Activated T-helper 17 cell treated with anti-CD3 and anti-CD28 coated beads, Interleukin-2, amount 50 U/mL, for 72 hours (primary cell): Measurements from ENCODE around the gene PSME3. TPM values are rescaled to one million over a fixed set of nuclear protein-coding genes. Genes with fewer than 3 reads are reported as not detected.
"Not testable (repeated sequence)": the region's sequence is repeated elsewhere in the genome, so short reads cannot be mapped to it uniquely, and the experiment has no call there.

Experiments used
- ATAC-seq: fragments of 150-1000 bp; cut with Tn5 transposase; replicated peaks from 2 replicates; pipeline ENCODE4 v1.10.0; 2021; ENCODE audit warnings: mild to moderate bottlenecking, moderate library complexity
- H3K27ac Mint-ChIP-seq: one replicate; pipeline ENCODE4 v1.8.0; 2022; ENCODE audit warnings: mixed read lengths
- H3K27me3 Mint-ChIP-seq: one replicate; pipeline ENCODE4 v1.8.0; 2022; ENCODE audit warnings: mixed read lengths
- H3K36me3 Mint-ChIP-seq: one replicate; pipeline ENCODE4 v1.8.0; 2022; ENCODE audit warnings: low read depth, mild to moderate bottlenecking, mixed read lengths
- H3K4me1 Mint-ChIP-seq: one replicate; pipeline ENCODE4 v1.8.0; 2022; ENCODE audit warnings: mixed read lengths
- H3K4me3 Mint-ChIP-seq: one replicate; pipeline ENCODE4 v1.8.0; 2022; ENCODE audit warnings: mild to moderate bottlenecking, mixed read lengths
- H3K9me3 Mint-ChIP-seq: one replicate; pipeline ENCODE4 v1.8.0; 2022; ENCODE audit warnings: mixed read lengths
- total RNA-seq, 2 donors: library from RNA; stranded (reverse); gene quantifications; one replicate each; pipeline ENCODE4 v1.2.3, GENCODE V29; 2022

PSME3 gene
- total RNA-seq, 2 donors from 2014 or later = 56.5 to 159 TPM

DNA sequence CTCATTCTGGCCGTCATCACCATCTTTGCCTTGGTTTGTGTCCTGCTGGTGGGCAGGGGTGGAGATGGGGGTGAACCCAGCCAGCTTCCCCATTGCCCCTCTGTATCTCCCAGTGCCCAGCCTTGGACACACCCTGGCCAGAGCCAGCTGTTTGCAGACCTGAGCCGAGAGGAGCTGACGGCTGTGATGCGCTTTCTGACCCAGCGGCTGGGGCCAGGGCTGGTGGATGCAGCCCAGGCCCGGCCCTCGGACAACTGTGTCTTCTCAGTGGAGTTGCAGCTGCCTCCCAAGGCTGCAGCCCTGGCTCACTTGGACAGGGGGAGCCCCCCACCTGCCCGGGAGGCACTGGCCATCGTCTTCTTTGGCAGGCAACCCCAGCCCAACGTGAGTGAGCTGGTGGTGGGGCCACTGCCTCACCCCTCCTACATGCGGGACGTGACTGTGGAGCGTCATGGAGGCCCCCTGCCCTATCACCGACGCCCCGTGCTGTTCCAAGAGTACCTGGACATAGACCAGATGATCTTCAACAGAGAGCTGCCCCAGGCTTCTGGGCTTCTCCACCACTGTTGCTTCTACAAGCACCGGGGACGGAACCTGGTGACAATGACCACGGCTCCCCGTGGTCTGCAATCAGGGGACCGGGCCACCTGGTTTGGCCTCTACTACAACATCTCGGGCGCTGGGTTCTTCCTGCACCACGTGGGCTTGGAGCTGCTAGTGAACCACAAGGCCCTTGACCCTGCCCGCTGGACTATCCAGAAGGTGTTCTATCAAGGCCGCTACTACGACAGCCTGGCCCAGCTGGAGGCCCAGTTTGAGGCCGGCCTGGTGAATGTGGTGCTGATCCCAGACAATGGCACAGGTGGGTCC lies 18.4 kb downstream of the PSME3 start:
- not testable (repeated sequence) for H3K9me3 Mint-ChIP-seq, H3K4me1 Mint-ChIP-seq, ATAC-seq, H3K36me3 Mint-ChIP-seq, H3K27ac Mint-ChIP-seq, H3K4me3 Mint-ChIP-seq
- peaks cover 17% of the 10 kb centered on the region for H3K27me3 Mint-ChIP-seq

DNA sequence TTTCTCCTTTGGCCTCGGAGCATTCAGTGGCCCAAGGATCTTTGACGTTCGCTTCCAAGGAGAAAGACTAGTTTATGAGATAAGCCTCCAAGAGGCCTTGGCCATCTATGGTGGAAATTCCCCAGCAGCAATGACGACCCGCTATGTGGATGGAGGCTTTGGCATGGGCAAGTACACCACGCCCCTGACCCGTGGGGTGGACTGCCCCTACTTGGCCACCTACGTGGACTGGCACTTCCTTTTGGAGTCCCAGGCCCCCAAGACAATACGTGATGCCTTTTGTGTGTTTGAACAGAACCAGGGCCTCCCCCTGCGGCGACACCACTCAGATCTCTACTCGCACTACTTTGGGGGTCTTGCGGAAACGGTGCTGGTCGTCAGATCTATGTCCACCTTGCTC lies 19.2 kb downstream of the PSME3 start:
- no peak for ATAC-seq
- Mint-ChIP-seq H3K4me1 (no peaks in the 10 kb centered on the region), H3K27me3 (peaks cover 17% of the 10 kb centered on the region), H3K4me3 (no peak overlapping the region), H3K9me3 (no peaks in the 10 kb centered on the region), H3K27ac (no peak overlapping the region), H3K36me3 (no peaks in the 10 kb centered on the region)

DNA sequence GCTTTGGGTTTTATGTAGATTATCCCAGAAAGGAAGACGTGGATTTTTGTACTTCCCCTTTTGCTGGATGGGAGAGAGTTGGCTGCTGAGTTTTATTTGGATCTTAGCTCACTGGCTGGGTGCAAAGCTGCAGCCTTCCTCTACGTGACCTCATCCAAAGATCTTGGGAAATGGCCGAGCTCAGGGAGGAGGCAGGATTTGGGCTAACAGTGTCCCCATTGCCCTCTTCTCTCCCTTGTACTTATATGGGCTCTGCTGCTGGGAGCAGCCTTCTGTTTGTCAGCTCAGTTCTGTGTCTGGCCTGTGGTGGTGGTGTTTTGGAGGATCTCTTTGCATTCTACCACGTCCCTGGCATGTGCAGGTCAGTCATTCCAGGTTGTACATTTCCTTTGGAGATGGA lies 19.8 kb downstream of the PSME3 start:
- no peak for ATAC-seq
- H3K4me1 Mint-ChIP-seq = no peaks in the 10 kb centered on the region
- peaks cover 17% of the 10 kb centered on the region for H3K27me3 Mint-ChIP-seq
- H3K4me3 Mint-ChIP-seq = no peak overlapping the region
- H3K9me3 Mint-ChIP-seq = no peaks in the 10 kb centered on the region
- no peak overlapping the region for H3K27ac Mint-ChIP-seq
- no peaks in the 10 kb centered on the region for H3K36me3 Mint-ChIP-seq

DNA sequence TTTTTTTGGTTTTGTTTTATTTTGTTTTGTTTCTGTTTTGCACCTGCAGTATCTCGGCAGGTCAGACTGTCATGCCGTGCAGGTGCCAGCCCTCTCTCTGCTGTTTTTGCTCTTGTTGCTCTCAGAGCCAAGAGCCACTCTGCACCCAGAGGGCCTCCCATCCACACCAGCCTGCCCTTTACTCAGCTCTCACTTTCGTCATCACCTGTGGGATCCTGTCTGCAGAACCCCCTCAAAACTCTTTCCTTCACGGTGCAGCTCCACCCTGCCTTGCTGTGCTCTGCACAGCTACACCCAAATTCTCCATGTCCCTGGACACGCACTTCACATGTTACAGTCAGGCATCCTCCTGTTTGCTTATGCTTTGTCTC lies 20.4 kb downstream of the PSME3 start:
- no peak overlapping the region for H3K27ac Mint-ChIP-seq
- no peak overlapping the region for H3K4me3 Mint-ChIP-seq
- H3K36me3 Mint-ChIP-seq = no peaks in the 10 kb centered on the region
- peaks cover 17% of the 10 kb centered on the region for H3K27me3 Mint-ChIP-seq
- H3K9me3 Mint-ChIP-seq = no peaks in the 10 kb centered on the region
- ATAC-seq = no peak
- H3K4me1 Mint-ChIP-seq = no peaks in the 10 kb centered on the region

DNA sequence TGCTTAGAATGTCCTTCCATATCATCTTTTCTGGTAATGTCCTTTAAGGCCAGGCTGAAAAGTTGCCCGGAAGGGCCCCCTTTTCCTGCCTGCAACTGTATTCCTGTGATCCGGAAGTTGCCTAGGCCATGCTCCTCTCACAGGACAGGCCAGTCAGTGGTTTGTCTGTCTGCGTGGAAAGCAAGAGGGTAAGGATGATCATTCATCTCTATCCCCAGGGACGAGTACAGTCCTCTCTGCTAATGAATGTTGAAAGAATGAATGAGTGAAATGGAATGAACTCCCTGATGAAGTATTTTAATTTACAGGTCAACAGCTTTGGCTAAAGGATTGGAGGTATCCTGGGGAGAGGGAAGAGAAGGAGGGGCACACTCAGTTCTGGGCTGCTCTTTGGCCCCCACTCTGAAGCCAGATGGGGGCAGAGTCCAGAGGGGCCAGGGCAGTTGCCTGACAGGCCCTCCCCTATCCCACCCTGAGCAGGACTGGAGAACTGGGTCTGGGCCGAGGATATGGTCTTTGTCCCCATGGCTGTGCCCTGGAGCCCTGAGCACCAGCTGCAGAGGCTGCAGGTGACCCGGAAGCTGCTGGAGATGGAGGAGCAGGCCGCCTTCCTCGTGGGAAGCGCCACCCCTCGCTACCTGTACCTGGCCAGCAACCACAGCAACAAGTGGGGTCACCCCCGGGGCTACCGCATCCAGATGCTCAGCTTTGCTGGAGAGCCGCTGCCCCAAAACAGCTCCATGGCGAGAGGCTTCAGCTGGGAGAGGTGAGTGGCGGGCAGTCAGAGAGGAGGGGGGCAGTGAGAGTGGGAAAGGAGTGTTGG lies 21.0 kb downstream of the PSME3 start:
- Mint-ChIP-seq H3K27me3 (peaks cover 17% of the 10 kb centered on the region), H3K4me3 (no peak overlapping the region), H3K9me3 (no peaks in the 10 kb centered on the region), H3K4me1 (no peaks in the 10 kb centered on the region), H3K36me3 (no peaks in the 10 kb centered on the region), H3K27ac (no peak overlapping the region)
- no peak for ATAC-seq

DNA sequence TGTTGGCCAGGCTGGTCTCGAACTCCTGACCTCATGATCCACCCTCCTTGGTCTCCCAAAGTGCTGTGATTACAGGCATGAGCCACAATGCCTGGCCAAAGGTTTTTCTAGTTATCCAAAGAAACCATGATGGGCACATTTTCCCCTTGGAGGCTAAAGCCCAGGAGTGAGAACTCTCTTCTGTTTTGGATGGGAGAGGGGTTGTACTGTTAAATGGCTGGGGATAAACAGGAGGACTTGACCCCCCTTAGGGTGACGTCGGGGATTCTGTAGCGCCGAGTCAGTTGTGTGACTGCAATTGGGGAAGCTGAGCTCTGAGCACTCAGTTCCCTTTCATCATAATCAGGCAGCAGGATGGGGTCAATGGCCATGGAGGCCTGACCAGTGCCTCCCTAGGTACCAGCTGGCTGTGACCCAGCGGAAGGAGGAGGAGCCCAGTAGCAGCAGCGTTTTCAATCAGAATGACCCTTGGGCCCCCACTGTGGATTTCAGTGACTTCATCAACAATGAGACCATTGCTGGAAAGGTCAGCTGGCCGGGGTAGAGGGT lies 21.9 kb downstream of the PSME3 start:
- H3K9me3 Mint-ChIP-seq = no peaks in the 10 kb centered on the region
- no peak overlapping the region for H3K4me3 Mint-ChIP-seq
- H3K36me3 Mint-ChIP-seq = no peaks in the 10 kb centered on the region
- peaks cover 15% of the 10 kb centered on the region for H3K27me3 Mint-ChIP-seq
- ATAC-seq = no peak
- no peak overlapping the region for H3K27ac Mint-ChIP-seq
- H3K4me1 Mint-ChIP-seq = no peaks in the 10 kb centered on the region

DNA sequence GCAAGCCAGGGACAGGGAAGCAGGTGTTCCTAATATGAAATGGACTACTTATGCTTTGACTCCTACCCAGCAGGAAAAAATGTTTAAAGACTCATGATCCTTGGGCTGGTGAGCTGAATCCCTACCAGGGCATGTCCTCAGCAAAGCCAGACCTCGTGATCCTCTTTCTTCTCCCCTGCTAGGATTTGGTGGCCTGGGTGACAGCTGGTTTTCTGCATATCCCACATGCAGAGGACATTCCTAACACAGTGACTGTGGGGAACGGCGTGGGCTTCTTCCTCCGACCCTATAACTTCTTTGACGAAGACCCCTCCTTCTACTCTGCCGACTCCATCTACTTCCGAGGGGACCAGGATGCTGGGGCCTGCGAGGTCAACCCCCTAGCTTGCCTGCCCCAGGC lies 22.9 kb downstream of the PSME3 start:
- not testable (repeated sequence) for H3K27ac Mint-ChIP-seq, H3K9me3 Mint-ChIP-seq, H3K4me3 Mint-ChIP-seq, H3K4me1 Mint-ChIP-seq, H3K36me3 Mint-ChIP-seq, ATAC-seq
- peaks cover 14% of the 10 kb centered on the region for H3K27me3 Mint-ChIP-seq

DNA sequence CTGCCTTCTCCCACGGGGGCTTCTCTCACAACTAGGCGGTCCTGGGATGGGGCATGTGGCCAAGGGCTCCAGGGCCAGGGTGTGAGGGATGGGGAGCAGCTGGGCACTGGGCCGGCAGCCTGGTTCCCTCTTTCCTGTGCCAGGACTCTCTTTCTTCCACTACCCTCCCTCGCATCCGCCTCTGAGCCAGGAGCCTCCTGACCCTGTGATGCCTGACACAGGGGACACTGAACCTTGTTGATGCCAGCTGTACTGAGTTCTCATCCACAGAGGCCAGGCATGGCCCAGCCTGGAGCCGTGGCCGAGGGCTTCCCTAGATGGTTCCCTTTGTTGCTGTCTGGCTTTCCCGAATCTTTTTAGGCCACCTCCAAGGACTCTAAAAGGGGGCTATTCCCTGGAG lies 23.3 kb downstream of the PSME3 start:
- ATAC-seq = not testable (repeated sequence)

DNA sequence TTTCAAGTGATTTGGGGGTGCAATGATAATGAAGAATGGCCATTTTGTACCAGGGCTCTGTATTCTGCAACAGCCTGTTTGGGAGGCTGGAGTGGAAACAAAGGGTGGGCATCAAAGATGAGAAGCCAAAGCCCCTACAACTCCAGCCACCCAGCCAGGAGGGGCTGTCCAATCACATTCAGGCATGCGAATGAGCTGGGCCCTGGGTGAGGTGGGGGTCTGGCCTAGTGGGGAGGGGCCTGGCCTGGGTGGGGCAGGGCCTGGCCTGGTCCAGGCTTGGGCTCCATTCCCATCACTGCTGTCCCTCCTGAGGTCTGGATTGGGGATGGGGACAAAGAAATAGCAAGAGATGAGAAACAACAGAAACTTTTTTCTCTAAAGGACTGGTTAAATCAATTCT lies 24.2 kb downstream of the PSME3 start:
- Mint-ChIP-seq H3K4me1 (no peaks in the 10 kb centered on the region), H3K27me3 (peaks cover 14% of the 10 kb centered on the region), H3K9me3 (no peaks in the 10 kb centered on the region), H3K27ac (no peak overlapping the region), H3K36me3 (no peaks in the 10 kb centered on the region), H3K4me3 (no peak overlapping the region)
- ATAC-seq = no peak

More for the DNA sequence above, 23.3 kb downstream of the PSME3 start:
- H3K27me3 Mint-ChIP-seq = peaks cover 14% of the 10 kb centered on the region
- H3K27ac Mint-ChIP-seq, H3K4me1 Mint-ChIP-seq, H3K36me3 Mint-ChIP-seq, H3K4me3 Mint-ChIP-seq, H3K9me3 Mint-ChIP-seq: not testable (repeated sequence)

DNA sequence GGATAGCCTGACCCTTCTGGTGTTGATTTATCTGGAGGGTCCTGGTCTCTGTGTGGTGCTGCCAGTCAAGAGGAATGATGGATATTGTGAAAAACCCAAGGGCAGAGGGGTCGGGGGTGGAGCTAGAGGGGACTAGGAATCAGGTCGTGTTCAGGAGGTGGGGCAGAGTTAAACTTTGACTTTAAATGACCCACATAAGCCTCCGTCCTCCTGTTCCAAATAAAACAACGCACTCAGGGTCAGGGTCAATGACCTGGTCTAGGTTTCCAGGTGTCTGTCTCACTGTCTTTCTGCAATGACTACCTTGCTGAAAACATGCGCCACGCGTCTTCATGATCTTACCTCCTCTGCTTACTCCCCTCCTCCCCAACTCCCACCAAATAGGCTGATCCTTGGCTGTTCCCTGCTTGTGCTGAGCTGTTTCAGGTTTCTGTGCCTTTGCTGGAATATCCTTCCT lies 32.5 kb downstream of the PSME3 start:
- Mint-ChIP-seq H3K4me3 (no peak overlapping the region), H3K27ac (no peak overlapping the region), H3K4me1 (no peaks in the 10 kb centered on the region), H3K27me3 (peaks cover 16% of the 10 kb centered on the region), H3K9me3 (no peaks in the 10 kb centered on the region), H3K36me3 (no peaks in the 10 kb centered on the region)
- ATAC-seq = no peak

DNA sequence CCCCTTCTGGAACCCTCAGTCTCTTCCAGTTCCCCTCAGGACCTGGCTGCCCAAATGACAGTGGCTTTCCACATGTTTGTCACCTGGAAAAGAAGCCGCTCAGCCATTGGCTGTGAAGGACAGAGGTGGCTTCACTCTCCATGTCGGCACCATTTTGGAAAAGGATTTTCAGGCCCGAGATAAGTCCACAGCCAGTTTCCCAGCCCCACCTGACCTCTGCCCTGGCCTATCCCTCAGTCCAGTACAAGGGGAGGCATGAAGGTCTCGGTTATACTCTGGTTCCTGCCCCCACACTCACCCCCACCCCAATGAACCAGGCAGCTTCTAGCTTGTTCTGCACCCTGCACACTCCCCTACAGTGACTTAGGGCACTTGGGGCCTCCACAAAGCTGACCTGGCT lies 33.0 kb downstream of the PSME3 start:
- Mint-ChIP-seq H3K4me3 (no peak overlapping the region), H3K27me3 (peaks cover 16% of the 10 kb centered on the region), H3K4me1 (no peaks in the 10 kb centered on the region), H3K9me3 (no peaks in the 10 kb centered on the region), H3K36me3 (no peaks in the 10 kb centered on the region), H3K27ac (no peak overlapping the region)
- ATAC-seq = no peak

DNA sequence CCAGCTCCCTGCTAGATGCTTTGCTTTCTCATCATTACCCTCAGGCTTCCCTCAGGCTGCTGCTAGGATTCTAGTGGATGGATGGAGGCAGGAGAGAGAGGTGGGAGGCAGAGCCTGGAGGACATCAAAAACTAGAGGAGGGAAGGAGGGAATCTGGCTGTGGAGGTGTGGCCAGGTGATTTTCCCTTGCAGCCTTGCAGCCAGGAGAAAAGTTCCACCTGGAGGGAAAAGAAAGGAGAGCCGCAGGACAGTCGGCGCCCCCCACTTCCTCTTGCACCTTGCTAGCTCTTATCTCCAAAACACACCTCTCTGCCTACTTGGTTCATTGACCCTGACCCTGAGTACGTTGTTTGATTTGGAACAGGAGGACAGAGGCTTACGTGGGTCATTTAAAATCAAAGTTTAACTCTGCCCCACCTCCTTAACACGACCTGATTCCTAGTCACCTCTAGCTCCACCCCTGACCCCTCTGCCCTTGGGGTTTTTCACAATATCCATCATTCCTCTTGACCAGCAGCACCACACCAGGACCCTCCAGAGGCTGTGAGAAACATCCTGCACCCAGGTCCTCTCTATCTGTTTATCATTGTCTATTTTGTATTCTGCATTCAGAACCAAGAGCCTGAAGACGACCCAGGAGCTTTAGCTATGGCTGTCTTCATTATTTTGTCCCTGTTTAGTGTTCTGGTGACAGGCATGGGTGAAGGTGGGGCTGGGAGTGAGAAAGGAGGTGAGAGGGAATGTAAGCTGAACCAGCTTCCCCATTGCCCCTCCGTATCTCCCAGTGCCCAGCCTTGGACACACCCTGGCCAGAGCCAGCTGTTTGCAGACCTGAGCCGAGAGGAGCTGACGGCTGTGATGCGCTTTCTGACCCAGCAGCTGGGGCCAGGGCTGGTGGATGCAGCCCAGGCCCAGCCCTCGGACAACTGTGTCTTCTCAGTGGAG lies 33.7 kb downstream of the PSME3 start:
- no peak for ATAC-seq
- no peaks in the 10 kb centered on the region for H3K4me1 Mint-ChIP-seq
- no peak overlapping the region for H3K27ac Mint-ChIP-seq
- no peaks in the 10 kb centered on the region for H3K9me3 Mint-ChIP-seq
- H3K36me3 Mint-ChIP-seq = no peaks in the 10 kb centered on the region
- H3K4me3 Mint-ChIP-seq = no peak overlapping the region
- H3K27me3 Mint-ChIP-seq = peaks cover 20% of the 10 kb centered on the region

DNA sequence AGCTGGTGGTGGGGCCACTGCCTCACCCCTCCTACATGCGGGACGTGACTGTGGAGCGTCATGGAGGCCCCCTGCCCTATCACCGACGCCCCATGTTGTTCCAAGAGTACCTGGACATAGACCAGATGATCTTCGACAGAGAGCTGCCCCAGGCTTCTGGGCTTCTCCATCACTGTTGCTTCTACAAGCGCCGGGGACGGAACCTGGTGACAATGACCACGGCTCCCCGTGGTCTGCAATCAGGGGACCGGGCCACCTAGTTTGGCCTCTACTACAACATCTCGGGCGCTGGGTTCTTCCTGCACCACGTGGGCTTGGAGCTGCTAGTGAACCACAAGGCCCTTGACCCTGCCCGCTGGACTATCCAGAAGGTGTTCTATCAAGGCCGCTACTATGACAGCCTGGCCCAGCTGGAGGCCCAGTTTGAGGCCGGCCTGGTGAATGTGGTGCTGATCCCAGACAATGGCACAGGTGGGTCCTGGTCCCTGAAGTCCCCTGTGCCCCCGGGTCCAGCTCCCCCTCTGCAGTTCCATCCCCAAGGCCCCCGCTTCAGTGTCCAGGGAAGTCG lies 34.6 kb downstream of the PSME3 start:
- H3K36me3 Mint-ChIP-seq, H3K9me3 Mint-ChIP-seq, H3K4me1 Mint-ChIP-seq, ATAC-seq, H3K27ac Mint-ChIP-seq, H3K4me3 Mint-ChIP-seq: not testable (repeated sequence)
- H3K27me3 Mint-ChIP-seq = peaks cover 22% of the 10 kb centered on the region

DNA sequence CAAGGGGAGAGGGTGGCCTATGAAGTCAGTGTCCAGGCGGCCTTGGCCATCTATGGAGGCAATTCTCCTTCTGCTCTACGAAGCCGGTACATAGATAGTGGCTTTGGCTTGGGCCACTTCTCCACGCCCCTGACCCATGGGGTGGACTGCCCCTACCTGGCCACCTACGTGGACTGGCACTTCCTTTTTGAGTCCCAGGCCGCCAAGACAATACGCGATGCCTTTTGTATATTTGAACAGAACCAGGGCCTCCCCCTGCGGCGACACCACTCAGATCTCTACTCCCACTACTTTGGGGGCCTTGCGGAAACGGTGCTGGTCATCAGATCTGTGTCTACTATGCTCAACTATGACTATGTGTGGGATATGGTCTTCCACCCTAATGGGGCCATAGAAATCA lies 35.1 kb downstream of the PSME3 start:
- Mint-ChIP-seq H3K36me3 (no peaks in the 10 kb centered on the region), H3K9me3 (no peaks in the 10 kb centered on the region), H3K4me1 (no peaks in the 10 kb centered on the region), H3K27ac (no peak overlapping the region), H3K27me3 (peaks cover 27% of the 10 kb centered on the region), H3K4me3 (no peak overlapping the region)
- ATAC-seq = no peak
